Activated naive CD4-positive, alpha-beta T cell treated with anti-CD3 and anti-CD28 coated beads, Interleukin-2, amount 10 ng/mL, durations not matched to agents 7 days and 5 days (primary cell): ENCODE measurements around the gene RPL35.

ENCODE experiments used
- CTCF ChIA-PET: fragments of 350-600 bp; sonication (Branson Sonifier 250); formaldehyde crosslinking; loops from one replicate; lab custom pipeline; 2021; ENCODE audit warnings: antibody characterized with exemption; lab: Charles Lee
- DNase-seq: peaks from one replicate; pipeline ENCODE4 v3.0.0-alpha.2; 2020
- H3K27ac Mint-ChIP-seq: one replicate; pipeline ENCODE4 v1.8.0; 2021; ENCODE audit warnings: mild to moderate bottlenecking, moderate library complexity, mixed read lengths
- H3K27me3 Mint-ChIP-seq: one replicate; pipeline ENCODE4 v1.8.0; 2021; ENCODE audit warnings: mild to moderate bottlenecking, mixed read lengths
- H3K36me3 Mint-ChIP-seq: one replicate; pipeline ENCODE4 v1.8.0; 2021; ENCODE audit warnings: mixed read lengths
- H3K4me1 Mint-ChIP-seq: one replicate; pipeline ENCODE4 v1.8.0; 2021; ENCODE audit warnings: mixed read lengths
- H3K4me3 Mint-ChIP-seq: one replicate; pipeline ENCODE4 v1.8.0; 2021; ENCODE audit warnings: mild to moderate bottlenecking, moderate library complexity, mixed read lengths
- H3K9me3 Mint-ChIP-seq: one replicate; pipeline ENCODE4 v1.8.0; 2021; ENCODE audit warnings: mixed read lengths

The RPL35 gene

GRCh38 chr9:124812441-124812876, 49.3 kb downstream of the RPL35 start:
- DNase-seq = no peak
- H3K4me3 Mint-ChIP-seq = no peak overlapping the region
- H3K4me1 Mint-ChIP-seq = peaks cover 5% of the 10 kb centered on the region
- H3K27me3 Mint-ChIP-seq = peaks cover 23% of the 10 kb centered on the region
- H3K9me3 Mint-ChIP-seq = no peaks in the 10 kb centered on the region
- no peak overlapping the region for H3K27ac Mint-ChIP-seq
- no peaks in the 10 kb centered on the region for H3K36me3 Mint-ChIP-seq
- CTCF ChIA-PET = interaction anchor here (1.0 kb wide), 1 partner anchor 28 kb away, joined by 3 read pairs; no protein-coding TSS in a partner anchor

GRCh38 chr9:124810663-124811355, 50.9 kb downstream of the RPL35 start:
- Mint-ChIP-seq H3K4me3 (no peak overlapping the region), H3K4me1 (no peaks in the 10 kb centered on the region), H3K36me3 (no peaks in the 10 kb centered on the region), H3K27ac (no peak overlapping the region), H3K27me3 (peaks cover 16% of the 10 kb centered on the region), H3K9me3 (no peaks in the 10 kb centered on the region)
- DNase-seq = no peak
- CTCF ChIA-PET = interaction anchor here (0.5 kb wide), 1 partner anchor 21 kb away, joined by 3 read pairs; no protein-coding TSS in a partner anchor

DNA sequence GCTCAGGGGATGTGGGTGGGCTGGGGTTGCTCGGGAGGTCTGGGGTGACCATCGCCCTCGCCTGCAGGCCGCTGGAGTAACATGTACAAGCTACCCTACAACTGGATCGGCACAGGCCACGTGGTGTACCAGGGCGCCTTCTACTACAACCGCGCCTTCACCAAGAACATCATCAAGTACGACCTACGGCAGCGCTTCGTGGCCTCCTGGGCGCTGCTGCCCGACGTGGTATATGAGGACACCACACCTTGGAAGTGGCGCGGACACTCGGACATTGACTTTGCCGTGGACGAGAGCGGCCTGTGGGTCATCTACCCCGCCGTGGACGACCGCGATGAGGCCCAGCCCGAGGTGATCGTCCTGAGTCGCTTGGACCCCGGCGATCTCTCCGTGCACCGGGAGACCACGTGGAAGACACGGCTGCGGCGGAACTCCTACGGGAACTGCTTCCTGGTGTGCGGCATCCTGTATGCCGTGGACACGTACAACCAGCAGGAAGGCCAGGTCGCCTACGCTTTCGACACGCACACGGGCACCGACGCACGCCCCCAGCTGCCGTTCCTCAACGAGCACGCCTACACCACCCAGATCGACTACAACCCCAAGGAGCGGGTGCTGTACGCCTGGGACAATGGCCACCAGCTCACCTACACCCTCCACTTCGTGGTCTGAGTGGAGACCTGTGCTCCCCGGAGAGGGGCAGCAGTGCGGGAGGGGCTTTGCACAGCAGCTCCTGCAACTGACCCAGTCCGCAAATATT, 51.8 kb downstream of the RPL35 start:
- Mint-ChIP-seq H3K36me3 (no peaks in the 10 kb centered on the region), H3K27me3 (peaks cover 14% of the 10 kb centered on the region), H3K4me1 (no peaks in the 10 kb centered on the region), H3K9me3 (no peaks in the 10 kb centered on the region), H3K27ac (no peak overlapping the region), H3K4me3 (no peak overlapping the region)
- no peak for DNase-seq
- CTCF ChIA-PET = interaction anchor here (0.5 kb wide), 1 partner anchor 20 kb away, joined by 3 read pairs; no protein-coding TSS in a partner anchor

- no peaks in the 10 kb centered on the region for H3K4me1 Mint-ChIP-seq
- no peaks in the 10 kb centered on the region for H3K36me3 Mint-ChIP-seq
- peaks cover 11% of the 10 kb centered on the region for H3K27me3 Mint-ChIP-seq
- DNase-seq = no peak
- H3K27ac Mint-ChIP-seq = no peak overlapping the region
- no peaks in the 10 kb centered on the region for H3K9me3 Mint-ChIP-seq
- no peak overlapping the region for H3K4me3 Mint-ChIP-seq
- CTCF ChIA-PET = interaction anchor here (0.6 kb wide), 1 partner anchor 34 kb away, joined by 3 read pairs; no protein-coding TSS in a partner anchor
These were observed 52.5 kb downstream of the RPL35 start for GRCh38 chr9:124809211-124809610.

- Mint-ChIP-seq H3K36me3 (no peaks in the 10 kb centered on the region), H3K27ac (no peak overlapping the region), H3K27me3 (peaks cover 7% of the 10 kb centered on the region), H3K4me1 (no peaks in the 10 kb centered on the region), H3K4me3 (no peak overlapping the region), H3K9me3 (no peaks in the 10 kb centered on the region)
- DNase-seq = no peak
- CTCF ChIA-PET = interaction anchor here (0.6 kb wide), 1 partner anchor 33 kb away, joined by 3 read pairs; no protein-coding TSS in a partner anchor
These were observed 53.4 kb downstream of the RPL35 start for GRCh38 chr9:124808246-124808956.
